Measurements from ENCODE around the gene PAX6.

The PAX6 gene

GRCh38 chr11:31802000-31802551 lies 9.0 kb downstream of the PAX6 start:
- TF ChIP-seq CTCF (IDR thresholded peaks at IDR 0.05; ENCODE audit: borderline replicate concordance, control extremely low read depth, extremely low read depth, insufficient read depth, missing control alignments) = no peak
- in situ Hi-C loops (cut with MboI; ENCODE audit: low sequenced_read_pairs, unreplicated experiment) = loop anchor here (10.0 kb wide), 1 partner anchor 427 kb away; no protein-coding TSS in a partner anchor
- DNase-seq (ENCODE audit: low spot score) = no peak

- no peak for TF ChIP-seq CTCF (IDR thresholded peaks at IDR 0.05; ENCODE audit: borderline replicate concordance, control extremely low read depth, extremely low read depth, insufficient read depth, missing control alignments)
- DNase-seq (ENCODE audit: low spot score) = peak; percentile 11
- in situ Hi-C loops (cut with MboI; ENCODE audit: low sequenced_read_pairs, unreplicated experiment) = loop anchor here (10.0 kb wide), 1 partner anchor 426 kb away; no protein-coding TSS in a partner anchor
These were observed 9.8 kb downstream of the PAX6 start for GRCh38 chr11:31801298-31801702.

GRCh38 chr11:31800398-31801265 lies 10.5 kb downstream of the PAX6 start:
- DNase-seq (ENCODE audit: low spot score) = peak; percentile 20
- no peak for TF ChIP-seq CTCF (IDR thresholded peaks at IDR 0.05; ENCODE audit: borderline replicate concordance, control extremely low read depth, extremely low read depth, insufficient read depth, missing control alignments)
- in situ Hi-C loops (cut with MboI; ENCODE audit: low sequenced_read_pairs, unreplicated experiment) = loop anchor here (10.0 kb wide), 1 partner anchor 426 kb away; no protein-coding TSS in a partner anchor

- peak; percentile 32 for DNase-seq (ENCODE audit: low spot score)
- in situ Hi-C loops (cut with MboI; ENCODE audit: low sequenced_read_pairs, unreplicated experiment) = loop anchor here (10.0 kb wide), 1 partner anchor 425 kb away; no protein-coding TSS in a partner anchor
- no peak for TF ChIP-seq CTCF (IDR thresholded peaks at IDR 0.05; ENCODE audit: borderline replicate concordance, control extremely low read depth, extremely low read depth, insufficient read depth, missing control alignments)
These were observed 11.4 kb downstream of the PAX6 start for GRCh38 chr11:31799435-31800397.

GRCh38 chr11:31798554-31799434 lies 12.3 kb downstream of the PAX6 start:
- DNase-seq (ENCODE audit: low spot score) = peak; percentile 77
- in situ Hi-C loops (cut with MboI; ENCODE audit: low sequenced_read_pairs, unreplicated experiment) = no loop called here

More at GRCh38 chr11:31798554-31799434, 12.3 kb downstream of the PAX6 start:
- peak; percentile 42 for TF ChIP-seq CTCF (IDR thresholded peaks at IDR 0.05; ENCODE audit: borderline replicate concordance, control extremely low read depth, extremely low read depth, insufficient read depth, missing control alignments)
